Fibroblast of the aortic adventitia (primary cell): Measurements from ENCODE around the gene NOL4L. TPM values are rescaled to one million over a fixed set of nuclear protein-coding genes. Genes with fewer than 3 reads are reported as not detected.

Source experiments
- DNase-seq: peaks from one replicate; pipeline ENCODE4 v3.0.0-alpha.2; 2010; ENCODE audit warnings: low read depth
- H3K4me3 ChIP-seq: 2 replicates; pipeline ENCODE4 v1.5.1; 2011; ENCODE audit warnings: low read depth, mild to moderate bottlenecking, control low read depth, low read length, moderate library complexity
- CTCF ChIP-seq: IDR thresholded peaks from 2 replicates; pipeline ENCODE4 v1.5.1; 2011; ENCODE audit warnings: mild to moderate bottlenecking, low read length, control low read depth, inconsistent platforms; ENCODE audit not compliant: insufficient read depth
- total RNA-seq: library from RNA; depleted of rRNA; stranded (reverse); fragments of >200 nt; gene quantifications from 2 replicates; pipeline ENCODE4 v1.2.3, GENCODE V29; 2012; ENCODE audit warnings: low replicate concordance

The NOL4L gene
- total RNA-seq, 1 donor, result 4.5 TPM

GRCh38 chr20:32613192-32614053 lies 28.3 kb upstream of the NOL4L start:
- no peak overlapping the region for H3K4me3 ChIP-seq
- no peak for DNase-seq
- TF ChIP-seq CTCF, result no peak

GRCh38 chr20:32612351-32613191 lies 27.4 kb upstream of the NOL4L start:
- DNase-seq, result no peak
- no peak overlapping the region for H3K4me3 ChIP-seq
- TF ChIP-seq CTCF, result no peak

GRCh38 chr20:32611868-32612267 lies 26.7 kb upstream of the NOL4L start:
- no peak for DNase-seq
- no peak overlapping the region for H3K4me3 ChIP-seq
- no peak for TF ChIP-seq CTCF

GRCh38 chr20:32611286-32611685 lies 26.2 kb upstream of the NOL4L start:
- H3K4me3 ChIP-seq, result no peak overlapping the region
- TF ChIP-seq CTCF, result no peak

GRCh38 chr20:32610472-32611218 lies 25.5 kb upstream of the NOL4L start:
- TF ChIP-seq CTCF, result no peak
- H3K4me3 ChIP-seq, result no peak overlapping the region
- DNase-seq, result no peak

More at GRCh38 chr20:32611286-32611685, 26.2 kb upstream of the NOL4L start:
- DNase-seq, result no peak

- H3K4me3 ChIP-seq, result no peak overlapping the region
- no peak for TF ChIP-seq CTCF
- no peak for DNase-seq
Observed at GRCh38 chr20:32609993-32610392, 24.9 kb upstream of the NOL4L start.
